Measurements from ENCODE around the gene LYSMD4. TPM values are rescaled to one million over a fixed set of nuclear protein-coding genes. Genes with fewer than 3 reads are reported as not detected.

Gene LYSMD4
- total RNA-seq, 2 donors from 2014 or later, result 12.5 to 12.9 TPM

DNA sequence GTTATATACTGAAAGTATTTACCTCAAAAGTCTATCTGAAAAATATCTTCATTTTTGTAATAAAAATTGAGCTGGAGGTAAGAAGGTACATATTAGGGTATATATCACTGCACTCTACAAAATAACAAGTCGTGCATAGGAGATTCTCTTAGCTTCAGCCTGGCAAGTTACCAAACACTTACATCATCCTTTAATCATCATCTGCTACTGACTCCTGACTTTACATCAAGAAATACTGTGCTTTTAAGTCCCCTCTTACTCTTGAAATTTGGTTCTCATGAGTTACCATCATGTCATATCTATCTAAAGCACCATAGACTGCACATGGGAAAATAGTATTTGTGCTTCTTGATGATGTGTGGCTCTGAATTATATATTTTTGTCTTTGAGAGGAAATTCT lies 50.8 kb downstream of the LYSMD4 start:
- no peak for DNase-seq (ENCODE audit: low spot score)
- Histone ChIP-seq H3K4me3 (no peak overlapping the region), H3K27me3 (no peaks in the 10 kb centered on the region), H3K4me1 (peaks cover 0 to 20% of the 10 kb centered on the region in 2 donors), H3K36me3 (peaks cover 18% of the 10 kb centered on the region), H3K27ac (peak overlapping the region; percentile 47 to 70), H3K9me3 (peaks cover 0 to 13% of the 10 kb centered on the region in 2 donors)
- TF ChIP-seq, protein P1, sequence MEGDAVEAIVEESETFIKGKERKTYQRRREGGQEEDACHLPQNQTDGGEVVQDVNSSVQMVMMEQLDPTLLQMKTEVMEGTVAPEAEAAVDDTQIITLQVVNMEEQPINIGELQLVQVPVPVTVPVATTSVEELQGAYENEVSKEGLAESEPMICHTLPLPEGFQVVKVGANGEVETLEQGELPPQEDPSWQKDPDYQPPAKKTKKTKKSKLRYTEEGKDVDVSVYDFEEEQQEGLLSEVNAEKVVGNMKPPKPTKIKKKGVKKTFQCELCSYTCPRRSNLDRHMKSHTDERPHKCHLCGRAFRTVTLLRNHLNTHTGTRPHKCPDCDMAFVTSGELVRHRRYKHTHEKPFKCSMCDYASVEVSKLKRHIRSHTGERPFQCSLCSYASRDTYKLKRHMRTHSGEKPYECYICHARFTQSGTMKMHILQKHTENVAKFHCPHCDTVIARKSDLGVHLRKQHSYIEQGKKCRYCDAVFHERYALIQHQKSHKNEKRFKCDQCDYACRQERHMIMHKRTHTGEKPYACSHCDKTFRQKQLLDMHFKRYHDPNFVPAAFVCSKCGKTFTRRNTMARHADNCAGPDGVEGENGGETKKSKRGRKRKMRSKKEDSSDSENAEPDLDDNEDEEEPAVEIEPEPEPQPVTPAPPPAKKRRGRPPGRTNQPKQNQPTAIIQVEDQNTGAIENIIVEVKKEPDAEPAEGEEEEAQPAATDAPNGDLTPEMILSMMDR (IDR thresholded peaks at IDR 0.05), result no peak

DNA sequence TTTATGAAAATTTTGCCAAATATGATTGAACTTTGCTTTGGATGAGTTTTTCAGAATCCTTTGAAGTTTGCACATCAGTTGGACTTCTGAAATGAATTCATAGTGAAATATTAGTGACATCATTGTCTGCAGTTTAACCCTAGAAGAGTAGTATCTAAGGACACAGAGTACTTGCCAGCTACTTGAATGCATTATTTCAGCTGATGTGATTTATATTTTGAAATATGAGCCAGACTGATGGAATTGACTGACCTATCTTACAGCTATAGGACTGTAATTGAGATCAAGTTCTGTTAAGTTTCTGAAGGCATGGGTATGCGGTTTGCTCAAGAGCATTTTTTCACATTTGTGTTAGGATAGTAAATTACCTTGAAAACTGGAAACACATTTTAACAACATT lies 51.2 kb downstream of the LYSMD4 start:
- no peak overlapping the region for H3K4me3 ChIP-seq
- H3K9me3 ChIP-seq, result peaks cover 0 to 13% of the 10 kb centered on the region in 2 donors
- H3K4me1 ChIP-seq, result peaks cover 0 to 22% of the 10 kb centered on the region in 2 donors
- peak overlapping the region; percentile 47 to 70 for H3K27ac ChIP-seq
- peaks cover 18% of the 10 kb centered on the region for H3K36me3 ChIP-seq
- no peak for DNase-seq (ENCODE audit: low spot score)
- TF ChIP-seq, protein P1 (IDR thresholded peaks at IDR 0.05), result no peak
- H3K27me3 ChIP-seq, result no peaks in the 10 kb centered on the region

DNA sequence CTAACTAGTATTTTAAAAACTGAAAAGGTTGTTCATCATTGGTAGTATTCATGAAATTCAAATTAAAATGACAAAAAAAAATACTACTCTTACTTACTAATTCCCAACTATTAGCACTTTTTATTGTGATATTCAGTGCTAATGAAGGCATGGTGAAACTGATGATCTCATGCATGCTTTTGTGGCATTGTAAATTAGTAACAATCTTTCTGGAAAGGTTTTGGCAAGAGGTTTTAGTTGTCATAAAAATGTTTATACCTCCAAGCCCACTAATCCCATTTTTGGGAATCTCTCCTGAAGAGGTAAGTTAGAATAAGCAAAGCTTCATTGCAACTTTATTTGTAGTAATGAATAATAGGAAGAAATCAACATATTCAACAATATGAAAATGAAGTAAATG lies 53.0 kb downstream of the LYSMD4 start:
- Histone ChIP-seq H3K4me1 (peaks cover 0 to 22% of the 10 kb centered on the region in 2 donors), H3K9me3 (no peaks in the 10 kb centered on the region), H3K36me3 (peaks cover 33% of the 10 kb centered on the region), H3K27me3 (no peaks in the 10 kb centered on the region), H3K4me3 (no peak overlapping the region), H3K27ac (no peak overlapping the region)
- no peak for DNase-seq (ENCODE audit: low spot score)
- TF ChIP-seq, protein P1 (IDR thresholded peaks at IDR 0.05), result no peak

DNA sequence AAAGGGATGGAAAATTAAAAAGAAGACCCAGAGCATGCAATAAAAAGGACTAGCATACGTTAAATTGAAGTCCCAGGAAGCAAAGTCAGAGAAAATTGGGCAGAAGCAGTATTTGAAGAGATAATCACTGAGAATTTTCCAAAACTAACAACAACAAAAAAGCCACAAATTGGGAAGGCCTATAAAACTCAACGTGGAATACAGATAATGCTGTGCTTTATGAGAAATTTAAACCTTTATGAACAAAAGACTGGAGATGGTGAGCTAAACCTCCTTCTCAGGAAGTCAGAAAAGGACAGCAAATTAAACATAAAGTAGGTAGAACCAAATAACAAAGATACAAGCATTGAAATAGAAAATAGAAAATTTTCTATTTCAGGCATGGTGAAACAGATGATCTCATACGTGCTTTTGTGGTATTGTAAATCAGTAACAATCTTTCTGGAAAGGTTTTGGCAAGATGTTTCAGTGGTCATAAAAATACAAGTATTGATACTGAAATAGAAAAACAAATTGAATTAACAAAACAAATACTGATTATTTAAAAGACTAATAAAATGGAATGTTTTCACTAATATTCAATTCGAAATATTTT lies 55.6 kb downstream of the LYSMD4 start:
- DNase-seq (ENCODE audit: low spot score), result no peak
- peaks cover 48% of the 10 kb centered on the region for H3K36me3 ChIP-seq
- no peaks in the 10 kb centered on the region for H3K27me3 ChIP-seq
- peaks cover 0 to 18% of the 10 kb centered on the region in 2 donors for H3K4me1 ChIP-seq
- H3K9me3 ChIP-seq, result no peaks in the 10 kb centered on the region
- H3K4me3 ChIP-seq, result no peak overlapping the region
- TF ChIP-seq, protein P1 (IDR thresholded peaks at IDR 0.05), result no peak
- H3K27ac ChIP-seq, result peak overlapping the region; percentile 17 to 21

Other genes starting within 250 kb of the LYSMD4 start
- gene MEF2A, start 167.5 kb downstream of the LYSMD4 start, total RNA-seq, result 100 to 1,000 TPM; 175 to 245 TPM